AG04450 (cell line): ENCODE results near the gene KRTAP5-6. TPM values are rescaled to one million over a fixed set of nuclear protein-coding genes. Genes with fewer than 3 reads are reported as not detected.

Source experiments
- CTCF ChIA-PET: fragments of 300-600, 350-600 bp; formaldehyde crosslinking; extraction: SDS; loops from one replicate; lab custom pipeline; 2022; ENCODE audit warnings: antibody characterized with exemption, inconsistent platforms; lab: Charles Lee
- POLR2A ChIA-PET: fragments of 350-600 bp; formaldehyde crosslinking; extraction: SDS; loops from one replicate; lab custom pipeline; 2021; ENCODE audit warnings: antibody characterized with exemption, inconsistent platforms; lab: Yijun Ruan, JAX
- DNase-seq: peaks from one replicate; pipeline ENCODE4 v3.0.0-alpha.2; 2011; ENCODE audit warnings: low read depth, low spot score
- H3K27ac ChIP-seq: one replicate; pipeline ENCODE4 v1.5.1; 2012; ENCODE audit warnings: low read depth, low read length, control low read depth
- H3K27me3 ChIP-seq: one replicate; pipeline ENCODE4 v1.6.0; 2012; ENCODE audit warnings: low read length; ENCODE audit not compliant: control insufficient read depth, insufficient read depth
- H3K4me3 ChIP-seq: 2 replicates; pipeline ENCODE4 v1.5.1; 2011; ENCODE audit warnings: mild to moderate bottlenecking, low read depth, low read length, control low read depth
- H3K9me3 ChIP-seq: 2 replicates; pipeline ENCODE4 v1.5.1; 2012; ENCODE audit warnings: low read length; ENCODE audit not compliant: control insufficient read depth, insufficient read depth
- polyA minus RNA-seq: library from RNA; depleted of rRNA, polyadenylated mRNA; stranded (reverse); fragments of >200 nt; gene quantifications from 2 replicates; pipeline ENCODE4 v1.2.3, GENCODE V29; 2011; rRNA and poly(A)+ RNA removed
- polyA plus RNA-seq: library from polyadenylated mRNA; depleted of rRNA; stranded (reverse); fragments of >200 nt; gene quantifications from 2 replicates; pipeline ENCODE4 v1.2.3, GENCODE V29; 2011; rRNA removed
- TF ChIP-seq, protein P1 (sequence below): IDR thresholded peaks from 2 replicates; pipeline ENCODE4 v1.5.1; 2011; ENCODE audit warnings: low read depth, low read length, control low read depth, inconsistent platforms

Gene KRTAP5-6
- not detected in 2 replicates for polyA plus RNA-seq
- not detected in 2 replicates for polyA minus RNA-seq

GRCh38 chr11:1696608-1697570, at the start of gene KRTAP5-6:
Gene KRTAP5-6, plus strand, starts transcription at chr11:1697195. Its CDS starts 51 bp downstream, at chr11:1697246.
- TF ChIP-seq, protein P1, sequence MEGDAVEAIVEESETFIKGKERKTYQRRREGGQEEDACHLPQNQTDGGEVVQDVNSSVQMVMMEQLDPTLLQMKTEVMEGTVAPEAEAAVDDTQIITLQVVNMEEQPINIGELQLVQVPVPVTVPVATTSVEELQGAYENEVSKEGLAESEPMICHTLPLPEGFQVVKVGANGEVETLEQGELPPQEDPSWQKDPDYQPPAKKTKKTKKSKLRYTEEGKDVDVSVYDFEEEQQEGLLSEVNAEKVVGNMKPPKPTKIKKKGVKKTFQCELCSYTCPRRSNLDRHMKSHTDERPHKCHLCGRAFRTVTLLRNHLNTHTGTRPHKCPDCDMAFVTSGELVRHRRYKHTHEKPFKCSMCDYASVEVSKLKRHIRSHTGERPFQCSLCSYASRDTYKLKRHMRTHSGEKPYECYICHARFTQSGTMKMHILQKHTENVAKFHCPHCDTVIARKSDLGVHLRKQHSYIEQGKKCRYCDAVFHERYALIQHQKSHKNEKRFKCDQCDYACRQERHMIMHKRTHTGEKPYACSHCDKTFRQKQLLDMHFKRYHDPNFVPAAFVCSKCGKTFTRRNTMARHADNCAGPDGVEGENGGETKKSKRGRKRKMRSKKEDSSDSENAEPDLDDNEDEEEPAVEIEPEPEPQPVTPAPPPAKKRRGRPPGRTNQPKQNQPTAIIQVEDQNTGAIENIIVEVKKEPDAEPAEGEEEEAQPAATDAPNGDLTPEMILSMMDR = no peak
- POLR2A ChIA-PET = no interaction called here
- Histone ChIP-seq H3K27ac (no peak within 1 kb of the TSS), H3K9me3 (no peaks in the 10 kb centered on the region; the same call in 1 of the 2 replicates), H3K4me3 (no peak within 1 kb of the TSS), H3K27me3 (peaks cover 21% of the 10 kb centered on the region)
- no peak for DNase-seq
- CTCF ChIA-PET = interaction anchor here (0.7 kb wide), 1 partner anchor 136 kb away, joined by 3 read pairs; no protein-coding TSS in a partner anchor

DNA sequence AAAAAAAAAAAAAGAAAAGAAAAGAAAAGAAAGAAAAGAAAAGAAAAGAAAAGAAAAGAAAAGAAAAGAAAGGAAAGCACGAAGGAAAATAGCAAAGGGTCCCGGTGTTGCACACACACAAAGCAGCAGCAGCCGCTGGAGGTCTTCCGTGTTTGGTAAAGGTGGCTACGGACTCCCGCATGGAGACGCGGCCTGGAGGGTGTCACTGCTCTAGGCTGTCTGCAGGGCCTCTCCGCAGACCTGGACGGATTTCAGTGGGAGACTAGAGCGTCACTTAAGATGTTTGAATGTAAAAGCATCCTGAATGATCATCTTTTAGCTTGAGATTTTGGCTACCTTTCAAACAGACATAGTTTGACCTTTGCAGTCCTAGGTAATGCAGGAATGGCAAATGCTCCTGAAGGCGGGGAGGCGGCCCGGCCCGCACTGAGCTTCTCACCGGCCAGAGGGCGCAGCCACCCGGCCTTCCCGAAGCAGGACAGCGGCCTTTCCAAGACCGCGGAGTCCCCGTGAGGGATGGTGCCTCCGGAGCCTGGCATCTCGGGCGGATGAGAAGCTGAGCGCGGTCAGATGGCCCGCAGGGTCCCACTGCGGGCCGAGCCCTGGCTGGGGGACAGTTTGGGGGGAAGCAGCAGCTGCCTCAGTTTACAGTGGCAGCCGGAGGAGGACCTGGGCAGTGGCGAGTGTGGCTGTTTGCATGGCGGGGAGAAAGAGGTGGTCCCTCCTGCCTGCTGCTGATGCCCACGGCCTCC, 48.9 kb upstream of the KRTAP5-6 start:
- DNase-seq = no peak
- H3K27me3 ChIP-seq = peaks cover 22% of the 10 kb centered on the region
- H3K4me3 ChIP-seq = no peak overlapping the region
- TF ChIP-seq, protein P1 = no peak
- H3K27ac ChIP-seq = no peak overlapping the region
- no peaks in the 10 kb centered on the region; the same call in 1 of the 2 replicates for H3K9me3 ChIP-seq
- ChIA-PET POLR2A (no interaction called here), CTCF (no interaction called here)

DNA sequence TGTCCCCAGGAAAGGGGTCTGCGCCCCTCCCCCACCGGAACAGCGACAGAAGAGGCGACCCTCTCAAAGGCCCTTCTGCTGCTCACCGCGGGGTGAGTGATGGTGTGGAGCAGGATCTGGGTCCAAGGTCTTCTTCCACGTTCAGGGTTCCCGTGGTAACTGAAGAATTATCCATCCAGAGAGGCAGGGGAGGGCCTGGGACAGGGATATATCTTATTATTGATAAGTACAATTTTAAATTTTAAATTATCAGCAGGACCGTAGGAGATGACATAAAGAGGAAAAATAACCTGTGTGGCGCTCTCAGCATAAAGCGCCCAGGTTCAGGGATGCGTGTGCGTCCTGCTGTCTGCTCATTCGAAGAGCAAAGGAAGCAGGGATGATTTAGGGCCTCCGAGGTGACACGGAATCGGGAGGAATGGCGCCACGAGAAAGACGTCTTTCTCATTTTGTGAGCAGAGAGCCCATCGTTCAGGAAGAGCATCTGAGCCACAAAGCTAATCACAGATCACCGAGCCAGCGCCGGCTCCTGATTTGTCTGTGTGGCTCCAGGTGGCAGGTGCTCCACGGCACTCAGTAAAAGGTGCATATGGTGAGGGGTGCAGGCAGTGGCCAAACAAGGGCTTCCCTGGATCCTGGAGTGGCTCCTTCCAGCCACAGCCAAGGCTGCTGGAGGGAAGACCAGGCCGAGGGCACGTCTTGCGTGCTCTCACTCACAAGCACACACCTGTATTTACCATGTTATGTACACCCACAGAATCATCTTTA, 48.2 kb upstream of the KRTAP5-6 start:
- Histone ChIP-seq H3K27me3 (peaks cover 18% of the 10 kb centered on the region), H3K27ac (no peak overlapping the region), H3K4me3 (no peak overlapping the region), H3K9me3 (no peaks in the 10 kb centered on the region; the same call in 1 of the 2 replicates)
- ChIA-PET CTCF (interaction anchor here (0.6 kb wide), 1 partner anchor 10 kb away, joined by 3 read pairs; no protein-coding TSS in a partner anchor), POLR2A (no interaction called here)
- no peak for DNase-seq
- TF ChIP-seq, protein P1 = no peak

- peaks cover 23% of the 10 kb centered on the region for H3K27me3 ChIP-seq
- TF ChIP-seq, protein P1 = no peak
- ChIA-PET CTCF (interaction anchor here (1.0 to 5.8 kb wide), 5 partner anchors 12 to 503 kb away, joined by 3 to 104 read pairs (median 10); no protein-coding TSS in a partner anchor), POLR2A (no interaction called here)
- no peak for DNase-seq
- H3K27ac ChIP-seq = no peak overlapping the region
- H3K9me3 ChIP-seq = no peaks in the 10 kb centered on the region; the same call in 1 of the 2 replicates
- H3K4me3 ChIP-seq = no peak overlapping the region
These were observed 46.7 kb upstream of the KRTAP5-6 start for GRCh38 chr11:1650034-1650917.
